HG03439 (cell line): ENCODE data around the gene FBXO36.
A peak's percentile ranks its signal among the peaks of the same experiment; 100 is the strongest.

Experiments used
- ATAC-seq: cut with Tn5 transposase; IDR thresholded peaks from one replicate; pipeline ENCODE4 v1.9.1; 2021; ENCODE audit warnings: mild to moderate bottlenecking, moderate library complexity; ENCODE audit not compliant: unreplicated experiment

FBXO36 gene

GRCh38 chr2:229969921-229970320, 47.6 kb downstream of the FBXO36 start:
- no peak for ATAC-seq

- no peak for ATAC-seq
These were observed 48.1 kb downstream of the FBXO36 start for GRCh38 chr2:229970406-229970805.

GRCh38 chr2:229971298-229971790, 49.0 kb downstream of the FBXO36 start:
- ATAC-seq = no peak

- no peak for ATAC-seq
These were observed 52.0 kb downstream of the FBXO36 start for GRCh38 chr2:229974266-229974665.

GRCh38 chr2:229980431-229981184, 58.3 kb downstream of the FBXO36 start:
- no peak for ATAC-seq

- no peak for ATAC-seq
These were observed 70.9 kb downstream of the FBXO36 start for GRCh38 chr2:229993236-229993635.

GRCh38 chr2:229996320-229996719, 74.0 kb downstream of the FBXO36 start:
- ATAC-seq = no peak

GRCh38 chr2:229997565-229997964, 75.3 kb downstream of the FBXO36 start:
- no peak for ATAC-seq

GRCh38 chr2:230000118-230000841, 78.0 kb downstream of the FBXO36 start:
- peak; percentile 77 for ATAC-seq

GRCh38 chr2:230007931-230008707, 85.8 kb downstream of the FBXO36 start:
- no peak for ATAC-seq

GRCh38 chr2:230008708-230009066, 86.4 kb downstream of the FBXO36 start:
- ATAC-seq = no peak

GRCh38 chr2:230010501-230010900, 88.2 kb downstream of the FBXO36 start:
- ATAC-seq = no peak

- ATAC-seq = no peak
These were observed 89.3 kb downstream of the FBXO36 start for GRCh38 chr2:230011617-230012016.

GRCh38 chr2:230012267-230012884, 90.1 kb downstream of the FBXO36 start:
- no peak for ATAC-seq

GRCh38 chr2:230016844-230017243, 94.5 kb downstream of the FBXO36 start:
- ATAC-seq = no peak

GRCh38 chr2:230018153-230018552, 95.8 kb downstream of the FBXO36 start:
- no peak for ATAC-seq

GRCh38 chr2:230019742-230020141, 97.4 kb downstream of the FBXO36 start:
- no peak for ATAC-seq

GRCh38 chr2:230023313-230023712, 101.0 kb downstream of the FBXO36 start:
- ATAC-seq = no peak

GRCh38 chr2:230042195-230042594, 119.9 kb downstream of the FBXO36 start:
- no peak for ATAC-seq

GRCh38 chr2:230043025-230043424, 120.7 kb downstream of the FBXO36 start:
- ATAC-seq = no peak

- no peak for ATAC-seq
These were observed 121.2 kb downstream of the FBXO36 start for GRCh38 chr2:230043461-230043860.
